ENCODE measurements around the gene GKN2.

DNA sequence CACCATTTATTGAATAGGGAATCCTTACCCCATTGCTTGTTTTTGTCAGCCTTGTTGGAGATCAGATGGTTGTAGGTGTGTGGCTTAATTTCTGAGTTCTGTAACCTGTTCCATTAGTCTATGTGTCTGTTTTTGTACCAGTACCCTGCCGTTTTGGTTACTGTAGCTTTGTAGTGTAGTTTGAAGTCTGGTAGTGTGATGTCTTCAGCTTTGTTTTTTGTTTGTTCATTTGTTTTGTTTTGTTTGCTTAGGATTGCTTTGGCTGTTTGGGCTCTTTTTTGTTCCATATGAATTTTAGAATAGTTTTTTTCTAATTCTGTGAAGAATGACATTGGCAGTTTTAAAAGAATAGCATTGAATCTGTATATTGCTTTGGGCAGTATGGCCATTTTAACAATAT is 12.7 kb downstream of the GKN2 start:
- TF ChIP-seq, protein P1, sequence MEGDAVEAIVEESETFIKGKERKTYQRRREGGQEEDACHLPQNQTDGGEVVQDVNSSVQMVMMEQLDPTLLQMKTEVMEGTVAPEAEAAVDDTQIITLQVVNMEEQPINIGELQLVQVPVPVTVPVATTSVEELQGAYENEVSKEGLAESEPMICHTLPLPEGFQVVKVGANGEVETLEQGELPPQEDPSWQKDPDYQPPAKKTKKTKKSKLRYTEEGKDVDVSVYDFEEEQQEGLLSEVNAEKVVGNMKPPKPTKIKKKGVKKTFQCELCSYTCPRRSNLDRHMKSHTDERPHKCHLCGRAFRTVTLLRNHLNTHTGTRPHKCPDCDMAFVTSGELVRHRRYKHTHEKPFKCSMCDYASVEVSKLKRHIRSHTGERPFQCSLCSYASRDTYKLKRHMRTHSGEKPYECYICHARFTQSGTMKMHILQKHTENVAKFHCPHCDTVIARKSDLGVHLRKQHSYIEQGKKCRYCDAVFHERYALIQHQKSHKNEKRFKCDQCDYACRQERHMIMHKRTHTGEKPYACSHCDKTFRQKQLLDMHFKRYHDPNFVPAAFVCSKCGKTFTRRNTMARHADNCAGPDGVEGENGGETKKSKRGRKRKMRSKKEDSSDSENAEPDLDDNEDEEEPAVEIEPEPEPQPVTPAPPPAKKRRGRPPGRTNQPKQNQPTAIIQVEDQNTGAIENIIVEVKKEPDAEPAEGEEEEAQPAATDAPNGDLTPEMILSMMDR (conservative IDR thresholded peaks at IDR 0.05; ENCODE audit: low read length) = no peak
- no peak for TF ChIP-seq EZH2phosphoT487 (IDR thresholded peaks at IDR 0.05; ENCODE audit: borderline replicate concordance, low read depth, low read length)
